ENCODE data around the gene SPNS2.

SPNS2 gene

GRCh38 chr17:4584101-4584916 lies 85.6 kb downstream of the SPNS2 start, which contains the start of gene SMTNL2:
Gene SMTNL2, plus strand, starts transcription at chr17:4584529. Its CDS starts 77 bp downstream, at chr17:4584606.
- no peak for FAIRE-seq

GRCh38 chr17:4584917-4585637 lies 86.4 kb downstream of the SPNS2 start:
- DNase-seq (ENCODE audit: insufficient read length, low spot score) (no peak), FAIRE-seq (no peak)

More at GRCh38 chr17:4584101-4584916, 85.6 kb downstream of the SPNS2 start, which contains the start of gene SMTNL2:
- DNase-seq (ENCODE audit: insufficient read length, low spot score) = peak; percentile 61

DNA sequence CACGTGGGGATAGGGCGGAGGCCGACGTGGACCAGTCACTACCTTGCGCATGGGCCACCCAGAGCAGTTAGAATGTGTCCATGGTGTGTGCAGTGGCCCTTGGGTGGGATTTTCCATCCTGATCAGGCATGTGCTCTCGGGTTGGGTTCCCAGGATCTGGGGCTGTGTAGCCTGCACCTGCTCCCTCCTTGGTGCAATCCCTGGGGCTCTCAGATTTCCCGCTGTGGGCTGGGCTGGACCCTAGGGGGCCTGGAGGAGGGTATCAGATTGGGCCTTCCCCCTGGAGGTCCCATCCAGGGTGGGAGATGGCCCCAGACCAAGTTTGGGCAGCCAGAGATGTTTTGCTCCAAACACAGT lies 86.9 kb downstream of the SPNS2 start:
- DNase-seq (ENCODE audit: insufficient read length, low spot score) (no peak), FAIRE-seq (no peak)

DNA sequence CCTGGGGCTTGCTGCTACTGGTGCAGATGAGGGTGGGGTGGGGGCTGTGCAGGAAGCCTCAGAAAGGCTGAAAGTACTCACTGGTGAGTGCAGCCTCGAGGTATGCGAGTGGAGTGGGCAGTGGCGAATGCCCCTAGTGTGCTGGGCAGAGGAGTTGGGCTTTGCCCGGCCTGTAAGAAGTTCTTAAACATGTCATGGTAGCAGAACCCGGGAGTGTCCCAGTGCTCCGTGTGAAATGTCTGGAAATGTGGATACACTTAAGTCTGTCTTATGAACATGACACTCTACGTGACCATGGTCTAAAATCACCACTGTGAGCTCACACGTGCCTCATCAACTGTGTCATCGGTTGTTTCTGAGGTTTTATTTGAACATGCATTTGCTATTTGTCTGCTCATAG lies 87.4 kb downstream of the SPNS2 start:
- FAIRE-seq (no peak), DNase-seq (ENCODE audit: insufficient read length, low spot score) (no peak)

- DNase-seq (ENCODE audit: insufficient read length, low spot score) (no peak), FAIRE-seq (no peak)
These were observed 88.5 kb downstream of the SPNS2 start for GRCh38 chr17:4587195-4587594.

DNA sequence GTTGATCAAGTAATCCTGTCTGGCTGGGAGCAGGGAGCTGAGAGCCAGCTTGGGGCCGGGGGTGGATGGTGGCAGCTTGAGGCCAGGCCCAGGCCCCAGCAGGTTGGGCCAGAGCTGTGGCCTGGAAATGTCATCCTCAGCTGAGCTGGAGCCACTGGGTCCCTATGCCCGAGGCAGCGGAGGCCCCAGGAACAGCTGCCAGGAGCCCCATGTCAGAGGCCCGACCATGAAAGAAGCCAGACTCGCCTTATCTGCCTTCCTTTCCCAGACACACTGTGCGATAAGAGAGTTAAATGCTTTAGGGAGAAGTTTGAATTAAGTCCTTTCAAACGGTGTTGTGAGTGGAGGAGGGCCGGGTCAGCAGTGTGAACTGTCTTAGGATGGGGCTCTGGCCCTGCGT lies 89.1 kb downstream of the SPNS2 start:
- FAIRE-seq = no peak
- DNase-seq (ENCODE audit: insufficient read length, low spot score) = no peak

DNA sequence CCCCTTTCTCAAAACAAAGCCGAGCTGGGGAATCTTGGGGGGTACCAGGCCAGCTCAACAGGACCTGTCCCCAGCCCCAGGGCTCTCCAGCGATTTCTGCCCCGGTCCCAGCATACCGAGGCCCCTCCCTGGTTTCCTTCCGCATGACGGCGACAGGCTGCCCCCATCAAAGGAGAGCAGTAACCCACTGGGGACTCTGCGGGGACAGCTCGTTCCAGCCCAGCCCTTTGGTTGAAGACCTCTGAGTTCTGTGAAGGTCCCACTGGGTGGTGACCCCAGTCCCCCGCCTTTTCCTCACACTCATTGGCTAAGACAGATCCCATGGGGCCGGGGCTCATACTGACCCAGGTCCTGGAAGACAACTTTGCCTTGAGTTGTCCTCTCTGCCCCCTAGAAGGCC lies 89.7 kb downstream of the SPNS2 start:
- FAIRE-seq (no peak), DNase-seq (ENCODE audit: insufficient read length, low spot score) (no peak)

Data from HTR-8/SVneo (cell line).